OCI-LY1 (cell line): ENCODE data around the gene LRRK2.

Source experiments
- EZH2 ChIP-seq: fragments of 200-600 bp; sonication (generic), shearing (Covaris generic); IDR thresholded peaks from 2 replicates; pipeline ENCODE4 v1.8.0; 2017; ENCODE audit warnings: borderline replicate concordance, mixed run types, mild to moderate bottlenecking, antibody characterized with exemption, low read length, moderate library complexity, mixed read lengths
- TF ChIP-seq, protein P1 (sequence below): fragments of 200-600 bp; sonication (generic), shearing (Covaris generic); IDR thresholded peaks from 2 replicates; pipeline ENCODE4 v1.5.1; 2017; ENCODE audit warnings: mild to moderate bottlenecking, antibody characterized with exemption, low read length, moderate library complexity, mixed read lengths

DNA sequence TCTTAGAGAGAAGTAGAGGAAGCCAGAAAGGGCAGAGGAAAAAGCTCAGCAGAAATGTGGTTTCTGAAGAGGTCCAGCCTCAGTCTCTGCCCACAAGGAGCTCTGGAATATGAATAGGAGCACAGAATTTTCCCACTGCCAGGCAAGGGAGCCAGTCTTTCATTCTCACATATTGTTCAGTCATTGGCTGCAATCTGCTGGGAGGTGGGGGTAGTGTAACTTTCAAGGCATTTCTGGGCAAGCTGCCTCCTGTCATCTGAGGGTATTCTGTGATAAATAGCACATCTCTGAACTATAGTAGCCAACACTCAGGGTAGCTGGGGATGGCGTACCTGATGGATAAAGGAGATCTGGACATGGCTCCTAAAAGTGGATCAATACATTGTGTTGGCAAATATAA is 127.2 kb downstream of the LRRK2 start:
- TF ChIP-seq, protein P1, sequence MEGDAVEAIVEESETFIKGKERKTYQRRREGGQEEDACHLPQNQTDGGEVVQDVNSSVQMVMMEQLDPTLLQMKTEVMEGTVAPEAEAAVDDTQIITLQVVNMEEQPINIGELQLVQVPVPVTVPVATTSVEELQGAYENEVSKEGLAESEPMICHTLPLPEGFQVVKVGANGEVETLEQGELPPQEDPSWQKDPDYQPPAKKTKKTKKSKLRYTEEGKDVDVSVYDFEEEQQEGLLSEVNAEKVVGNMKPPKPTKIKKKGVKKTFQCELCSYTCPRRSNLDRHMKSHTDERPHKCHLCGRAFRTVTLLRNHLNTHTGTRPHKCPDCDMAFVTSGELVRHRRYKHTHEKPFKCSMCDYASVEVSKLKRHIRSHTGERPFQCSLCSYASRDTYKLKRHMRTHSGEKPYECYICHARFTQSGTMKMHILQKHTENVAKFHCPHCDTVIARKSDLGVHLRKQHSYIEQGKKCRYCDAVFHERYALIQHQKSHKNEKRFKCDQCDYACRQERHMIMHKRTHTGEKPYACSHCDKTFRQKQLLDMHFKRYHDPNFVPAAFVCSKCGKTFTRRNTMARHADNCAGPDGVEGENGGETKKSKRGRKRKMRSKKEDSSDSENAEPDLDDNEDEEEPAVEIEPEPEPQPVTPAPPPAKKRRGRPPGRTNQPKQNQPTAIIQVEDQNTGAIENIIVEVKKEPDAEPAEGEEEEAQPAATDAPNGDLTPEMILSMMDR = no peak
- TF ChIP-seq EZH2 = no peak
